Measurements from ENCODE around the gene HEMGN.
"Not testable (repeated sequence)": the region's sequence is repeated elsewhere in the genome, so short reads cannot be mapped to it uniquely, and the experiment has no call there.

Gene HEMGN, protein sequence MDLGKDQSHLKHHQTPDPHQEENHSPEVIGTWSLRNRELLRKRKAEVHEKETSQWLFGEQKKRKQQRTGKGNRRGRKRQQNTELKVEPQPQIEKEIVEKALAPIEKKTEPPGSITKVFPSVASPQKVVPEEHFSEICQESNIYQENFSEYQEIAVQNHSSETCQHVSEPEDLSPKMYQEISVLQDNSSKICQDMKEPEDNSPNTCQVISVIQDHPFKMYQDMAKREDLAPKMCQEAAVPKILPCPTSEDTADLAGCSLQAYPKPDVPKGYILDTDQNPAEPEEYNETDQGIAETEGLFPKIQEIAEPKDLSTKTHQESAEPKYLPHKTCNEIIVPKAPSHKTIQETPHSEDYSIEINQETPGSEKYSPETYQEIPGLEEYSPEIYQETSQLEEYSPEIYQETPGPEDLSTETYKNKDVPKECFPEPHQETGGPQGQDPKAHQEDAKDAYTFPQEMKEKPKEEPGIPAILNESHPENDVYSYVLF

DNA sequence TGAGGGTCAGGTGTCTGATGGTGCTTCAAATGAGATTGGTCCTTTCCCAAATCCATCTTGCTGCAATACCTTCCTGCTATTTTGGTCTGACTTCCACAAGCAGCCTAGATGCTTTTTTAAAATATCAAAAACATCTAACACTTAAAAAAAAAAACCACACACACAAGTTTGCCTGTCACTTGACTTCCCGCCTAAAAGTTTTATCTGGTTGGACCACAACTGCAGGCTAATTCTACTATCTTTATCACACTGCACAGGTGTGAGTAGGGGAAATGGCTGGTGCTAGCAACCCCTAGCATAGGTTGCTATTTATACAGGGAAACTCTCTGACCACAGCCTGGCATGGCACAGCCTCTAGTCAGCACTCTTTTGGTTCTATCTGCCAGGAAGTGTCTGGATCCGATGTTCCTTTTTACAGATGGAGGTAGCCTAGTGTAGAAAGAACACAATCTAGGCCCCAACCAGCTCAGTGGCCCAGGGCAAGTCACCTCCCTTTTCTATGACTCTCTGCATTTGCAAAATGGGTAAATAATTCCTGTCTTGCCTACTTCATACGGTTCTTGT is at the start of gene HEMGN:
TSS of gene HEMGN (minus strand) at position 92 of the 564 bp plus-strand sequence. CDS start at position 56, 36 bp downstream.
- no peak for DNase-seq (ENCODE audit: low read depth)

DNA sequence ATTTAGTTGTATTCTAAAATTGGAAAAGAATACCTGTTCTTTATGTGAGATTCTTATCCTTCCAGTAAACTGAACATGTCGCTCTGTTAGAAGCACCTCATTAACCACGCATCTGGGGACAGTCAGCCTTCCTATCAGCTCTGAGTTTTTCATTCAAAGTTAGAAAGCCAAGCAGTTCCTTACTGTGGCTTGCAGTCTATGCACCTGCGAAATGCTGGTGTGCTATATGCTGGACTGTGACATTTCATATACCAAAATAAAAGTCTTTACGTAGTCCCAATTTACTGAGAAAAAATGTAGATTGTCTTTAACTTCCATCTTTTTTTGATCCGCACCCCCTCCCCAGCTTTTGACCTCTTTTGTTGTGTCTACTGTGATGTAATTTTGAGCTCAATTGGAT is 49.5 kb upstream of the HEMGN start:
- DNase-seq (ENCODE audit: low read depth): no peak

- DNase-seq (ENCODE audit: low read depth): no peak
These were observed 47.3 kb upstream of the HEMGN start for GRCh38 chr9:97985058-97985861.

- peak; percentile 55 for DNase-seq (ENCODE audit: low read depth)
These were observed 46.5 kb upstream of the HEMGN start for GRCh38 chr9:97984188-97985057.

DNA sequence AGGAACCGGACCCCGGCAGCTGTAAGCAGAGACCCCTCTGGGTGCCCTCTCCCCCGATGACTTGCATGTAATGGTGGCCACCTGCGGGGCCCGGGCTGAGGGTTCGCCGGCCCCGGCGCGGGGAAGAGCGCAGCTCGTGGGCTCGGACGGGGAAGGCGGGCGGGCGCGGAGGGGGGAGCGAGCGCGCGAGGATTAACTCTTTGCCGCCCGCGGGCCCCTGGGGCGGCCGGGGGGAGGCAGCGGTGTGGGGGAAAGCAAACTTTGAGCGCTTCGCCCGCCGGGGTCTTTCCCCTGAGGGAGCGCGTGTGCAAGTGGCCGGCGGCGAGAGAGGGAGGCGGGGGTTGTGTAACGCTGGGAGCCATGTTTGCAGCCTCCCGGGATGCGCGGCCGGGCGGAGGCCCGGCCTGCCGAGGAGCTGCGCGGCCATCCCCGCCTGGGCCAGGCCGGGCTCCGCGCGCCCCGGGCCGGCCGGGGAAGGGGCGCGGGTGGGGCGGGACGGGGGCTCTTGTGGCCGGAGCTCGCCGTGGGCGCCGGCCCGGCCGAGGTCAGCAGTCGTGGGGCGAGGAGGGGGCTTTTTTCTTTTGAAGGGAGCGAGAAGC is 45.7 kb upstream of the HEMGN start:
- DNase-seq (ENCODE audit: low read depth): peak; percentile 45

DNA sequence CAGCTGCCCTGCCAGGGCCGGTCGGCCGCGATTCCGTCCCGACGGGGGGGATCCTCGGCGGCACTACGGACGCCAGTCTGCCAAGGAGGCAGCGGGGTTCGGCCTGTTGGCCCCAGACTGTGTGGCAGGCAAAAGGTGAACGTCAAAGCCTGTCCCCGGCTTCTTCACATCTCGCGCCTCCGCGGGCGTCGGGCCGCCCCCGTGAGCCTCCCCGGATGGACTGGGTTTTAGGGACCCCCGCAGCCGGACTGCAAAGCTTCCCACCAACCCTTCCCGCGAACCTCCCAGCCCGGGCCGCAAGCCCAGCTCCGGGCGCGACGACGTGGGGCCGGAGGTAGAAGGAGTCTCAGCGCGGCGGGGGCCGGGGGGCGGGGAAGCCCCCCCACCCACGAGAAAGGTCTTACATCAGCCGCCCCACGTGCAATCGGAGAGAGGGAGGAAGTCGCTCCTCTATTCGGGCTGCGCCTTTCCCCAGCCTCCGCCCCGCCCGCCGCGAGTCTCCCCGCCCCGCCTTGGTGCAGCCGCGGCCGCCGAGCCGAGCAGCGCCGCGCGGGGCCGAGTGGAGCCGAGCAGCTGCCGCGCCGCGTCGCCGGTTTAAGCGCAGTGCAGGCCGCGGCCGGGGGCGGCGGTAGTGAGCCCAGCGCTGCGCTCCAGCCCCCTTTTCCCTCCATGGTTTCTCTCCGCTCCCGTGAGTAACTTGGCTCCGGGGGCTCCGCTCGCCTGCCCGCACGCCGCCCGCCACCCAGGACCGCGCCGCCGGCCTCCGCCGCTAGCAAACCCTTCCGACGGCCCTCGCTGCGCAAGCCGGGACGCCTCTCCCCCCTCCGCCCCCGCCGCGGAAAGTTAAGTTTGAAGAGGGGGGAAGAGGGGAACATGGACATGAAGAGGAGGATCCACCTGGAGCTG is 45.0 kb upstream of the HEMGN start, which contains the start of gene ANP32B:
TSS of gene ANP32B (plus strand) at position 659 of the 906 bp plus-strand sequence. CDS start at position 874, 215 bp downstream.
- DNase-seq (ENCODE audit: low read depth): peak; percentile 86

DNA sequence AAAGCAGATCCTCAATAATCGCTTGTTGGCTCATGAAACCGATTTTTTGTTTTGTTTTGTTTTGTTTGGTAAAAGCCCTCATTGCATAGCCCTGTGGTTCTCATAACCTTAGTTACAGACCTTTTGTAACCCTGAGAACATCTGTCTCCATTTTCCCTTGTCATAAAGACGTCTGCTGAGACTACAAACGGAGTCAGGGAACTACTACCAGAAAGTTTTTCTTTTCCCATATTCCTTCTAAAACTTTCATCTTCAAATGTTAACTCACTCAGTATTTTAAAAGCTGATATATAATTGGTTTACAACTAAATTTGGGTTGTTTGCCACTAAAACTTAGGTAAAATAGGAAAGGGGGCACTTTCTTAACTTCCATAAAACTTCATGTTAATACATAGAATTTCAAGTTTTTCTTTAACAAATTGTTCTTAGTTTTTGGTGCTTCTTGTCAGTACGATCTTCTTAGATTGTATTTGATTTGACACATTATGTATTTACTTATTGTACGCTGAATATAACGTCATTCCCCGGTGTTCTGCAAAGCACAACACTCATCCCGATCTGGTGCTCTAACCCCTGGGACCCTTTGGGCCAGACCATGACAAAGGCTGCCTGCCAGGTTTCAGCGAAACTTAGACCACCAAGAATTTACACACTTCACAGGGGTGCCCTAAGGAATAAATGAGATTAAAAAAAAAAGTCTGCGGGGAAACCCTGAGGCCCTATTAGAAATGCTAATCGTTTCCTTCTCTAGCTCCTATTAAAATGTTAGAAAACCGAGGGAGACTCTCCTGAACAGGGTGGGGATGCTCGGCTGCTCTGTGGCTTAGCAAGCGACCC is 44.1 kb upstream of the HEMGN start:
- DNase-seq (ENCODE audit: low read depth): no peak

DNA sequence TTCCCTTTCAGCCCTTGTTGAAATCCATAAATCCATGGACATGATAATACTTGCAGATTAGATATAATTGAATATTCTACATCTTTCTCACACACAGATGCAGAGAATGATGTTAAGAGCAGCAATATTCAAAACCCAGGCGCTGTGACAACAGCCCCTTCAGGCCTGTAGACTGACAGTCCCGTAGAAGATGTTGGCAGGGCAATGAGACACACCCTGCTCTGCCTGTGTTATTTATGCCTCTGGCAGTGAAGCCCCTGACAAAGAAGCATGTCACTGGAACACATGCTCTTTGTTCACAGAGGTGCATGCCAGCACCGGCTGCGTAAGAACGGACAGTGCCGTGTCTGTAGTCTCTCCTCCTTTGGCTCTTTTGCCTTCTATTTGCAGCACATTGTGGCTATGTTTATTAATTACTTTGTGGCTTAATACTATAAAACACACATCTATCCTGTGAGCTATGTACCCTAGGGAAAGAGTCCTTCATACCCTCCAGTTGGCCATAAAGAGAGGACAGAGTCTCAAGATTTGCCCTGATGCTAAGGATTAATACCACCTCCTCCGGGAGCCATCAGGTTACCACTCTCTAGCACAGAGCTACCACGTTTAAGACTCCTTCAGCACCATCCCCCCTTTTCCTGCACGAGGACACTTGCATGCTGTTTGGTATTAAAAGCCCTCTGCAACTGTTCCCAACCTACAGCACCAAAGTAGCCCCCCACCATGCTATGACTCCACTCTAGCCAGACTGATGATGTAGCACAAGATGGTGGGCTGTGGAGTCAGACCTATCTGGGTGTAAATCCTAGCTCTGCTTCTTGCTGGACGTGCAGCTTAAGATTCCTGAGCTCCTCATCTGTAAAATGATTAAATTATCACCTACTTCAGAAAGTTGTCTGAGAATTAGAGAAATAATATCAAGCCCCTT is 43.2 kb upstream of the HEMGN start:
- no peak for DNase-seq (ENCODE audit: low read depth)

DNA sequence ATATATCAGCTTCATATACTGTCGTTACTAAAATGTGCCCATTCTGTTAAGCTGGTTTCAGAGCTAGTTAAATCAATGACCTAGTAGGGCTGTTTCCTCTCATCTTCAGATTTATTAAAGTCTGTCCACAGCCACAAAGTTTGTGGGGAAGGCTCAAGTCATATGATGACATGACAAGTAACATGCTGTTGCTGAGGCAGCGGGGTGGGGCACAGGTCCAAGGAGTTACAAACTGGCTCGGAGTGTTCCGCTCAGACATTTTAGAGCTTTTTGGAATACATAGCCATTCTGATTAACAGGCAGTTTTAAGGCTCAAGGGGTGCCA is 42.5 kb upstream of the HEMGN start:
- no peak for DNase-seq (ENCODE audit: low read depth)

DNA sequence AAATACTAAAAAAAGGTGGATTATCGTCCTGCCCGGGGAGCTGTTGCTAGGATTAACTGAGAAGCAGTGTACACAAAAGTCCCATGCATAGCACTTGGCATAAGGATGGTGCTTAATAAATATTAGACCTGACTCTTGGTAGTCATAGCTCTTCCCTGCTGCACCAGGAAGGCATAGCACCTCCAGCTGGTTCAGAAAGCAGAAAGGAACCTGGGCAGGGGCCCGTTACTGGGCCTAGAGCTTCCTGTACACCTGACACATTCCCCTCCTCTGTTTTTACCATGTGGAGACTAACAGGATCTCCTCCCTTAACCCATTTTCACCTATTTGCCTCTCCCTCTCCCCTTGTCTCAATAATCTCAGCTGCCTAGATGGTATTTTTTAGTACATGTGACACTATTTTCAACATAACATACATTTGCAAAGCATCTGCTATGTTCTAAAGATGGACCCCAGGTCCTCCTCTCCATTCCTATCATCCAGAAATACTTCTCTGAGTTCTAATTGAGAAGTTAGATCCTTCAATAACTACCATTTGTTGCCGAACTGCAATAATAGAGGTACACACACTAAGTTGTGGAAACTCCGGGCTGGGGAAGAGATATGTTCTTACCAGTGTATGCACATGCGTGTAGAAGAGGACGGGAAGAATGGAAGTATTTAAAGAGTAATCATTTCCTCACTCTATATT is 42.0 kb upstream of the HEMGN start:
- no peak for DNase-seq (ENCODE audit: low read depth)

GRCh38 chr9:97978371-97979130 is 40.6 kb upstream of the HEMGN start:
- DNase-seq (ENCODE audit: low read depth): no peak

- not testable (repeated sequence) for DNase-seq (ENCODE audit: low read depth)
These were observed 38.7 kb upstream of the HEMGN start for GRCh38 chr9:97976633-97977032.

GRCh38 chr9:97975376-97975775 is 37.4 kb upstream of the HEMGN start:
- DNase-seq (ENCODE audit: low read depth): no peak

DNA sequence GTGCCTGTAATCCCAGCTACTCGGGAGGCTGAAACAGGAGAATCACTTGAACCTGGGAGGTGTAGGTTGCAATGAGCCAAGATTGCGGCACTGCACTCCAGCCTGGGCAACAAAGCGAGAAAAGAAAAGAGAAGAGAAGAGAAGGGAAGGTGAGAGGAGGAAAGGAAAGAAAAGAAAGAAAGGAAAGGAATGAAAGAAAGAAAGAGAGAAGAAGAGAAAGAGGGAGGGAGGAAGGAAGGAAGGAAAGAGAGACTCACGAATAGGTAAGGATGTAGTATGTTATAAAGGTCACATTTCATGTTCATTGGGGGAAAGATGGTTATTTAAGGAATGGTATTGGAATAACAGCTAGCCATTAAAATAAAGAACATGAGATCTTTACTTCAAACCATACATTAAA is 34.8 kb upstream of the HEMGN start:
- DNase-seq (ENCODE audit: low read depth): no peak

- DNase-seq (ENCODE audit: low read depth): no peak
These were observed 32.2 kb upstream of the HEMGN start for GRCh38 chr9:97970165-97970564.

- no peak for DNase-seq (ENCODE audit: low read depth)
These were observed 31.0 kb upstream of the HEMGN start for GRCh38 chr9:97969014-97969413.

DNA sequence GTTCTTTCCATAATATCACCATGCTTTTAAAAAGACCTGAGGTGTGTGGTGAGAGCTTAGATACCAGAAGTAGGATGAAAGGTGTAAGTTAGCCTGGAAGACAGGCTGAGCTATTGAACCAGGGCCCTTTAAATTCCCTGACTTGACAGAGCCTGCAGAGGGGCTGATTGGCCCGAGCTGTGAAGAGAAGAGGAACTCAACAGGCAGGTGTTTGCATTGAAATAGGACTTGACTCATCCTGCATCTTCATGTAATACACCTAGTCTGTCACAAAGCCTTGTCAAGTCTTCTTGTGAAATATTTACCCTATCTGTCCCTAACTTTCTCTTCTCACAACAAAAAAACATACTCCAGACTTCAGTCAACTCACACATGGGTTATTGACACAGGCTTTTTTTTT is 28.5 kb upstream of the HEMGN start:
- DNase-seq (ENCODE audit: low read depth): no peak
